ENCODE data around the gene POLQ.

The POLQ gene

GRCh38 chr3:121483290-121483689, 62.5 kb downstream of the POLQ start:
- DNase-seq (ENCODE audit: low spot score) = no peak
- TF ChIP-seq CTCF (IDR thresholded peaks at IDR 0.05; ENCODE audit: borderline replicate concordance, control extremely low read depth, extremely low read depth, insufficient read depth, missing control alignments) = no peak
- in situ Hi-C loops (cut with MboI; ENCODE audit: low sequenced_read_pairs, unreplicated experiment) = no loop called here

DNA sequence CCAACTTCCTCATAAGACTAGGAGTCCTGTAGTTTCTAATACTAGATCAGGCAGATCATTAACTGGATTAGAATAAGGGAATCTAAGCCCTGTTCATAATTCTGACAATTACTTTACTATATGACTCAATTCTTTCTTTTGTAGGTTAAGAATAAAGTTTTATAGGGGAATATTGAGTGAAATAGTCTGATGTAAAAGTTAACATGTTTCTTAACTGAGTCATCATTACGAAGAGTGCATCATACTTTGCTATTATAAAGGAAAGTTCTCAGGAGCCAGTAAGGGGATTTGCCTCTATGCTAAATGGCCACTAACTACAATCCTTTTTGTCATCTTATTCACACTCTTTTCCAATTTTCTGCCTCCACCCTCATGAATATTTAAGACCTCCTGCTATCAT, 63.1 kb downstream of the POLQ start:
- DNase-seq (ENCODE audit: low spot score) = no peak
- in situ Hi-C loops (cut with MboI; ENCODE audit: low sequenced_read_pairs, unreplicated experiment) = no loop called here
- no peak for TF ChIP-seq CTCF (IDR thresholded peaks at IDR 0.05; ENCODE audit: borderline replicate concordance, control extremely low read depth, extremely low read depth, insufficient read depth, missing control alignments)

DNA sequence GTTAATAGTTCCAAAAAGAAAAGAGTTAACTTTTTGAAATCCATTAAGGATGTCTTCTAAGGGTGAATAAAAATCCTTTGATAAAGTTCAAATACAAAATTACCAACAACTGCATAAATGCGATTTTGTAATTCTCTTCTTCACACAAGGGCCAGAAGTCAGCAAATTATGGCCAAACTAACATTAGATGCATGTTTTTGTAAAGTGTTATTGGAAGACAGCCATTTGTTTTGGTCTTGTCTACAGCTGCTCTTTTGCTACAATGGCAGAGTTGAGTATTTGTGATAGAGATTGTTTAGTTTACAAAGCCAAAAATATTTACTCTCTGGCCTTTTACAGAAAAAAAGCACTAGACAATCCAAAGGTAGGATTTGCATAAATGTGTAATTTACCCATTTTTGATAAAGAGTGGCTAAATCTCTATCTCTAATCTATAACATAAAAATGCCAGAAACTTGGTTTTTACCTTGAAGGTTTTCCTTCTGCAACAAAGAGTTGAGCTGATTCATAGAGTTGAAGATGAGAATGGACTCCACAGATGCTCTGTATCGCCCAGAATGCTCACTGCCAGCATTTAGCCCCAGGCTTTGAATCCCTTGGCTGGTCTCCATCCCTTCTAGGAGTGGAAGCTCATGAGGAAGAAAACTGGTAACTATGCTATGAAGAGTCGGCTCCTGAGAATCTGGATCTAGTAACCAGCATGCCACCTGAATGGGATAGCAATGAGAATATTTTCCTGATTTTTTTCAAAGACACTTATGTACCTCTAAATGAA, 64.5 kb downstream of the POLQ start:
- no peak for TF ChIP-seq CTCF (IDR thresholded peaks at IDR 0.05; ENCODE audit: borderline replicate concordance, control extremely low read depth, extremely low read depth, insufficient read depth, missing control alignments)
- DNase-seq (ENCODE audit: low spot score) = no peak

GRCh38 chr3:121477589-121477988, 68.2 kb downstream of the POLQ start:
- in situ Hi-C loops (cut with MboI; ENCODE audit: low sequenced_read_pairs, unreplicated experiment) = no loop called here
- TF ChIP-seq CTCF (IDR thresholded peaks at IDR 0.05; ENCODE audit: borderline replicate concordance, control extremely low read depth, extremely low read depth, insufficient read depth, missing control alignments) = no peak
- DNase-seq (ENCODE audit: low spot score) = no peak

More for the DNA sequence above, 64.5 kb downstream of the POLQ start:
- in situ Hi-C loops (cut with MboI; ENCODE audit: low sequenced_read_pairs, unreplicated experiment) = no loop called here

- in situ Hi-C loops (cut with MboI; ENCODE audit: low sequenced_read_pairs, unreplicated experiment) = no loop called here
- DNase-seq (ENCODE audit: low spot score) = no peak
- no peak for TF ChIP-seq CTCF (IDR thresholded peaks at IDR 0.05; ENCODE audit: borderline replicate concordance, control extremely low read depth, extremely low read depth, insufficient read depth, missing control alignments)
These were observed 72.8 kb downstream of the POLQ start for GRCh38 chr3:121473001-121473400.

DNA sequence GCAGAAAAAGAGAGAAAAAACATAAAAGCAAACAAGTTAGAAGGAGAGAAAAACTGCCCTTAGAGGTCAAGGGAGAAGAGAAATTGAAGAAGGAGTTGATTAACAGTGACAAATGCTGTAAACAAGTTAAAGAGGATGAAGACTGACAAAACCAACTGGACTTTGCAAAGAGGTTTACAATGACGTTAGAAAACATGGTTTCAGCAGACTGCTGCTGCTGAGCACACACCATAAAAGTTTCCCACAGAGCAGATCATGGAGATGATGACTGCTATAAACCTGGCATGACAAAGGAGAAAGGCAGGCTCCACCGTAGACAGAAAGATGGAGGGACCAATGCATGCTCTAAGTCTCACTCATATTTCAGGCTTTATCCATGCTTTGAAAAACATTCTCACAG, 78.7 kb downstream of the POLQ start:
- in situ Hi-C loops (cut with MboI; ENCODE audit: low sequenced_read_pairs, unreplicated experiment) = no loop called here
- no peak for TF ChIP-seq CTCF (IDR thresholded peaks at IDR 0.05; ENCODE audit: borderline replicate concordance, control extremely low read depth, extremely low read depth, insufficient read depth, missing control alignments)
- no peak for DNase-seq (ENCODE audit: low spot score)

Data from GM13976 (cell line).